GM13976 (cell line): ENCODE results near the gene ADCK1.
"Not testable (repeated sequence)": the region's sequence is repeated elsewhere in the genome, so short reads cannot be mapped to it uniquely, and the experiment has no call there.

Source experiments
- DNase-seq: peaks from one replicate; pipeline ENCODE4 v3.0.0; 2012; ENCODE audit warnings: low spot score
- CTCF ChIP-seq: IDR thresholded peaks from 2 replicates; pipeline ENCODE4 v1.5.1; 2012; ENCODE audit warnings: borderline replicate concordance, mild to moderate bottlenecking; ENCODE audit not compliant: insufficient read depth; ENCODE audit errors: extremely low read depth, missing control alignments, control extremely low read depth
- in situ Hi-C: fragments of 300-500 bp; cut with MboI; formaldehyde crosslinking; loops from one replicate; pipeline ENCODE4 v1.12.0; 2022; ENCODE audit warnings: low sequenced_read_pairs, mixed read lengths, inconsistent platforms; ENCODE audit not compliant: unreplicated experiment

Gene ADCK1

GRCh38 chr14:77763316-77763715 lies 36.6 kb upstream of the ADCK1 start:
- no peak for DNase-seq
- TF ChIP-seq CTCF = no peak
- in situ Hi-C loops = no loop called here

GRCh38 chr14:77763978-77764377 lies 35.9 kb upstream of the ADCK1 start:
- no peak for DNase-seq
- in situ Hi-C loops = no loop called here
- no peak for TF ChIP-seq CTCF

- DNase-seq, in situ Hi-C loops: not testable (repeated sequence)
Measured at GRCh38 chr14:77768442-77769069, 31.4 kb upstream of the ADCK1 start.

GRCh38 chr14:77773966-77774365 lies 25.9 kb upstream of the ADCK1 start:
- DNase-seq, in situ Hi-C loops: not testable (repeated sequence)

- in situ Hi-C loops = no loop called here
- TF ChIP-seq CTCF = no peak
- DNase-seq = no peak
Measured at GRCh38 chr14:77782202-77782601, 17.7 kb upstream of the ADCK1 start.

- in situ Hi-C loops = no loop called here
- DNase-seq = no peak
- TF ChIP-seq CTCF = no peak
Measured at GRCh38 chr14:77786148-77786547, 13.8 kb upstream of the ADCK1 start.

- no peak for DNase-seq
- no peak for TF ChIP-seq CTCF
- in situ Hi-C loops = no loop called here
Measured at GRCh38 chr14:77790566-77791224, 9.2 kb upstream of the ADCK1 start.
